Activated CD4-positive, alpha-beta T cell treated with anti-CD3 and anti-CD28 coated beads, Interleukin-2, Interleukin-6, amounts not matched to agents 100 ng/mL and 50 ng/mL, durations not matched to agents 16 hours and 8 hours (primary cell): ENCODE measurements around the gene EIF1AD.
"Not testable (repeated sequence)": the region's sequence is repeated elsewhere in the genome, so short reads cannot be mapped to it uniquely, and the experiment has no call there.

Experiments
- DNase-seq: peaks from one replicate; pipeline ENCODE4 v3.0.0-alpha.2; 2020

EIF1AD gene

DNA sequence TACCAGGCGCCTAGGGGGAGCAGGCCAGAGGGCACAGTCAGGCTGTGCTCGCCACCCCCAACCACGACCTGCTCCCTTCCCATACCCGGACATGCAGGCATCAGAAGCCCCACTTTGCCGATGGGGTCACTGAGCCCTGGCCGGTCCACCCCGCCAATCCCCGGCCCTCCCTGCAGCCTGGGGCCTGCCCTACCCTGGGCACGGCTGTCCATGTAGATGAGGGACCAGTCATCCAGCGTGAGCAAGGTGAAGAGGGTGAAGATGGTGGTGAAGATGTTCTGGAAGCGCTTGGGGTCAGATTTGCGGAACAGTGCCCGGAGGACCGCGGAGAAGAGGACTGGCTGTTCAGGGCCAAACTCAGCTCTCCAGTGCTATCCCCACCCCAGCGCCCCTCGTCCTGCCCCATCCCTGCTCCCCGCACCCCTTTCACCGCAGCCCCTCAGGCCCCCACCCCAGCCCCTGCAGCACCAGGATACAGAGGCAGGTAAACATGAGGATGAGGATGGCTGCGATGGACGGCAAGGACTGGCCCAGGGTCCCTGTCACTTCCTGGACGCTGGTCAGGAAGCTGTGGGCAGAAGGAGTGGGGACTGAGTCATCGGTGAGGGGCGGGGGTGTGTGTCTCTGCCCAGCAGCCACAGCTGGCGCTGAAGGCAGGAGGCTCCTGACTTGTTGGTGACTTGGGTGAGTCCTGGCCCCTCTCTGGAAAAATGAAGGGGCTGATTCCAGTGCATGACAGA is 18.8 kb upstream of the EIF1AD start:
- peak; percentile 57 for DNase-seq

DNA sequence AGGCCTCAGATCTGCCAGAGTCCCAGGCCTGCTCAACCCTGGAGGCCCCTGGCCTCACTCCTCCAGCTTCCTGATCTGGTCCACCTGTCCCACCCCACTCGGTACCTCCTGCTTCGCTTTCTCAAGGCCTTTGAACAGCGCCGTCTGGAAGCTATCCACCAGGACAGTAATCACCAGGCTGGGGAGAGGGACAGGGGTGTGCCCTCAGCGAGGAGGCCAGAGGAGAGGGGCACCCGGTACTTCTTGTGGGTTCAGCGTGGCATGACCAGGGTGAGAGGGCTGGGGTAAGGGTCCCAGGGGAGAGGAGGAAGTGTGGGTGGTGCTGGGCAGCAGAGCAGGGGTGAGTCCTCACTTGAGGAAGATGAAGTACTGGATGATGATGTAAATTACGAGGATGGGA is 18.3 kb upstream of the EIF1AD start:
- DNase-seq: no peak

GRCh38 chr11:66017321-66017720 is 15.4 kb upstream of the EIF1AD start:
- no peak for DNase-seq

DNA sequence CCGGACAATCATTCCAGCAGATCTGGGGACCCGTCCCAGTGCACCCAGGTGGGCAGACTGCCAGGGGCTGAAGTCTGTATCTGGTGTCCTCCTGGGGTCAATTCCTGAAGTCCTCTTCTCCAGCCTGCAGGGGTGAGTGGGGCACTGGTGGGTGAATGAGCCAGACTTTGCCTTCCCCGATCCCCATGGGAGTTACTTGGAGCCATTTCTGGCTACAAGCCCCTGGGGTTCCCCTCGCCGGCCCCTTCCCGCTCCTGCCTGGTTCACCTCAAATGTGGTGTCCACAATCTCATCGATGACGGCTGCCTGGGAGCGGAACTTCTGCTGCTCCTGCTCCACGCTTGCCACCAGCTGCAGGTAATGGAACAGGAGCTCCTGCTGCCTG is 14.8 kb upstream of the EIF1AD start:
- DNase-seq: no peak

DNA sequence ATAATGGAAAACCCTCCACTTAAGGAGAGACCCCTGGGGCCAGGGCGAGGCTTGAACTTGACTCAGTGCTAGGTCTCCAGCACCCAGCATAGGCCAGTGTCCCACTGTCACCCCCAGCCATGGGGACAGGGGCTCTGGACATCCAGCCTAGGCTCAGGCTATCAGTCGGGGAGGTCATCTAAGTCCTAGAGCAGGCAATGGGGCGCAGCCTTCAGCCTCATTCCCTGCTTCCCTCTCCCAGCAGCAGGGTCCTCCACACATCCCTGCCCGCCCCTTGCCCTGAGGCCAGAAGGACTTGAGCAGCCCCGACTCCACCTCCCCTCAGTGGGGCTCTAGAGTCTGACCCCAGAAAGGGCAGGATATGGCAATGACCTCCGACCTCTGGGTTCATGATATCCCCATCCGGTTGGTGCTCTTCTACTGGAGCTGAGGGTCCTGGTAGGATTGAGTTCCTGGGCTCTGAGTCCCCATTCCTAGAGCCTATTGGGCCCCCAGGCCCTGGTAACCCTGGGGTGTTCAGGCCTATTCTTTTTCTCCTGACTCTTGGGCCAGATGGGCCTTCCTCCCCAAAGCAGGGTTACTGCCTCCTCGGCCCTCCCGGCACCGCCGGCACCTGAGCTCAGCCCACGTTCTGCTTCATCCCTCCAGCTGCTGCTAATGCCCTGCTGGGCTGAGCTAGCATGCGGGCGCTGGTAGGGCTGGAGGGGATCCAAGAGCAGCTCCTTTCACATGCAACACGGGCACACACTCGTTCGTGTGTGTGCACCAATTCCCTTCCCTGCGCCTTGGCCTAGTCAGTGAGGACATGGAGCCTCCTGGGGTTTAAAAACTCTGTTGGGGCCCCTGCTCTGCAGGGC is 14.2 kb upstream of the EIF1AD start:
- DNase-seq: no peak

DNA sequence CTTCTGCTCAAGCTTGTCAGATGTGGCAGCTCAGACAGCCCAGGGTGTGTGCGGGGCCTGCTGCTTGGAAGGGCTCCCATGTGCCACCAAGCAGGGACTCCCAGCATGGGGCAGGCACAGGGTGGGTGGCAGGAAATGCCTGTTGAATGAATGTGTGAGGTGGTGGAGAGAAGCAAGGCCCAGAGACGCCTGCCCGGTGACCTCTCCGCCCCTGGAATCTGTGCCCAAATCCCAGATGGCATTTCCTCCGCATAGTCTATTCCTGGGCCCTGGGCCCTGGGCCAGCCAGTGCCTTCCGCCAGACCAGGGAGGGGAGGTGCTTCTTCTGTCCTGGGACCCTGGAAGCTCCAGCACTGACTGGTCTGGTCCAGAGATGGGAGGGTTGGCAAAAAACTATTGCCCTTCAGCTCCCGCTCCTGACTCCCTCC is 13.5 kb upstream of the EIF1AD start:
- DNase-seq: no peak

DNA sequence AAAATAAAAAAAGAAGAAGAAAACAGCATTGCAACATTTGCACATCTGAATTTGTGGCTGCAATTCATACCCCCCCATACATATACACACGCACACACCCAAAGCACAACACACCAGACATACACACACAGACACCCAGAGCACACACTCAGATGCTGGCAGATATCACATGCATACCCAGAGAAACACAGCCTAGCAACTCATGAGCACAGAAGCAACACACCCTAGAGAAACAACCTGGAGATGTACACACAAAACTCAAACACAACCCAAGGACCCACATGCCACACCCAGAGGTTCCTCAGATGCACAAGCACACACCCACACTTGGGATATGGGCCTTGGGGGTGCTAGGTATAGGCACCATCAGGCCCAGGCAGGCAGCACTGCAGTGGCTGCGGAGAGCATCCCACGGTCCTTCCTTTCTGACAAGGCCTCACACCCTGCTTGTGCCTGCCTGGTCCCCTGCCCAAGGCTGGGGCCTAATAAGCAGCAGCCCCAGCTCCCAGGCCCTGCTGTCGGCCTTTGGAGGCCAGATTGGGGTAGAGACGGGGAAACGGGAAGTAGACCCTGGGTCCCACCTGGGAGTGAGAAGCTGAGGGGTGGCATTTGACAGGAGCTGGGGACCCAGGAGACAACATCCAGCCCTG is 13.0 kb upstream of the EIF1AD start:
- DNase-seq: no peak

GRCh38 chr11:66013762-66014100 is 11.8 kb upstream of the EIF1AD start:
- DNase-seq: no peak

DNA sequence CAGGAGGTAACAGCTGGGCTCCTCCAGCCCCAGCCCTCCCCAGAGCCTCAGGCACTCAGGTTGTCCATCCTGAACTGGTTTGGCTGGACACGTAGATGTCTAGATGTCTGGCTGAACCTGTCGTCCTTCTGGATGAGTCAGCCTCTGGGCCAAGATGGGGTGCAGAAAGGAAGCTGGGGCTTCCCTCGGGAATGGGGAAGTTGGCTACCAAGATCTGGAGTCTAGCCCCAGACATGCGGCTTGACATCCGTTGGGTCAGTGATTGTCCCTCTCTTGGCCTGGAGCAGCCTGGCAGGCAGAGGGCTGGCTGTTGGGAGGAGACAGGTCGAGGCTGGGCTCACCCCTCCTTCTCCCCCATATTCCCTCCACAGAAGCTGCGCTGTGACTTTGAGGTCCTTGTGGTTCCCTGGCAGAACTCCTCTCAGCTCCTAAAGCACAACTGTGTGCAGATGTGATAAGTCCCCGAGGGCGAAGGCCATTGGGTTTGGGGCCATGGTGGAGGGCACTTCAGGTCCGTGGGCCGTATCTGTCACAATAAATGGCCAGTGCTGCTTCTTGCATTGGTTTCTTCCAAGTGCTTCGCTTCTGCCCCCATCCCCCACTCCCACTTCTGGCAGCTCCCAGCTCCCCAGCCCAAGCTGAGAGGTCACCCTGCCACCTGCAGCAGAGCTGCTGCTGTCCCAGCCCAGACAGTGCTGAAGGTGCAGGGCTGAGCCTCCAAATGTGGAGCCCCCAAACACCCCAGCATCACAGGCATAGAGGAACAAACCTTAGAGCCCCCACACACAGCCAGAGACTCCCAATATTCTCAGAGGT is 11.2 kb upstream of the EIF1AD start:
- DNase-seq: no peak

DNA sequence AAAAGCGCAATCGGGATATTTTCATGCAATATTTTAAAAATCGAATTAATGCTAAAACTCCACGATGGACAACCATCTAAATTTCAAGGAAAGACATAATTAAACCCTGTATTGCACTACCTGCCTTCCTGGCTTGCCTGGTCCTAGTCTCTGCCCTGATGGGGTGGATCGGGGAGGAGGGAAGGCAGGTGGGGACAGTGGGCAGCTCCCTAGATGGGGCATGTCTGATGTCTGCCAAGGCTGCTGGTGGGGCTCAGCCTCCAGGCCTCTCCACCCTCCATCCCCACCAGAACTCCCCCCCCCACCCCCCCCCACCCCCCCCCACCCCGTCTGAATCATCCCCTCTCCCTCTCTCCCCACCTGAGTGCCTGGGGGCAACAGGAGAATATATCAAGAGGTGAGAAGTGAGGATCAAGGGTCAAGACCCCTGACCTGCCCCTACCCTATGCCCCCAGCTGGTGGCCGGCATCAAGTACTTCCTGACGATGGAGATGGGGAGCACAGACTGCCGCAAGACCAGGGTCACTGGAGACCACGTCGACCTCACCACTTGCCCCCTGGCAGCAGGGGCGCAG is 10.5 kb upstream of the EIF1AD start:
- no peak for DNase-seq

DNA sequence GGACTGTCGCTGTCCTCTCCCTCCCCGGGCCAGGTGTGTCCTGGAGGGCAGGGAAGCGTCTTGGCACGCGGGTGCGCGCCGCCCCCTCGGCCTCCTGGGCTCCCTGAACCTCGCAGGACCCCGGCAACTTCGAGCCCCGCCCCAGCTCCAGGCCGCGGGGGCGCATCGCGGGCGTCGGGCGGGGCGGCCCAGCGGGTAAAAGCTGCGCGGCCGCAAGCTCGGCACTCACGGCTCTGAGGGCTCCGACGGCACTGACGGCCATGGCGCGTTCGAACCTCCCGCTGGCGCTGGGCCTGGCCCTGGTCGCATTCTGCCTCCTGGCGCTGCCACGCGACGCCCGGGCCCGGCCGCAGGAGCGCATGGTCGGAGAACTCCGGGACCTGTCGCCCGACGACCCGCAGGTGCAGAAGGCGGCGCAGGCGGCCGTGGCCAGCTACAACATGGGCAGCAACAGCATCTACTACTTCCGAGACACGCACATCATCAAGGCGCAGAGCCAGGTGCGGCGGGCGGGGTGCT is 9.9 kb upstream of the EIF1AD start, which contains the start of gene CST6:
CST6 (plus strand) TSS at position 224 of the 519 bp plus-strand sequence; CDS start at position 261, 37 bp downstream.
- DNase-seq: no peak

DNA sequence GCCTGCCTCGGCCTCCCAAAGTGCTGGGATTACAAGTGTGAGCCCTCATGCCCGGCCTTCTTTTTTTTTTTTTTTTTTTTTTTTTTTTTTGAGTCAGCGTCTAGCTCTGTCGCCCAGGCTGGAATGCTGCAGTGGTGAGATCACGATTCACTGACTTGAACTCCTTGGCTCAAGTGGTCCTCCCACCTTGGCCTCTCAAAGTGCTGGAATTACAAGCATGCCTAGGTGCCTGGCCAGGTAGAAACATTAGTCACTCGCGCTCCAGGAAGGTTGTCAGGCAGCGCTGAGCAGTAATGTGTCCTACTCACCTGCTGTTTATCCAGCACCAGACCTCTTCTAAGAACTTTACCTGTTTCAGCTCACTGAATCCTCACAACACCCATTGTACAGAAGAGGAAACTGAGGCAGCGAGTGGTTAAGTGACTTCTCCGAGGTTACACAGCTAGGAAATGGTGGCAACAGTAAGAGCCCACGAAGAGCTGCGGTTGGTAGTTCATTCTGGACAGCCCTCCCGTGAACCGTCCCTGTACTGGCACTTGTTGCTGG is 9.4 kb upstream of the EIF1AD start:
- DNase-seq: no peak

DNA sequence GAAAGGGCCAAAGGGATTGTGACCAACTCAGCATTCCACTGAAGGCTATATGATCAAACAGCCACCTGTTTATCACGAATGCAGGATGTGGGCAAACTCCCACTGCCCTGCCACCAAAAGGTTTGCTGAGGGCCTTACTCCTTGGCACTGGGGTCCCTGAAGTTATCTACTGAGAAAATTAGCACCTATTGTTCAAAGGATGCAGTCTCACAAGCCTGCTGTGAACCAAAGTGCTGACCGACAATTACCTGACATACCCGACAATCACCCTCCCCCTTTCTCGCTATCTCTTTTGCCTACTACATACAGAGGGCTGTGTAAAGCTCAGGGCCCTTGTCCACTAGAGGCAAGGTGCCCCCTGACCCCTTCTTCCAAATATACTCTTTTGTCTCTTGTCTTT is 8.1 kb upstream of the EIF1AD start:
- not testable (repeated sequence) for DNase-seq

DNA sequence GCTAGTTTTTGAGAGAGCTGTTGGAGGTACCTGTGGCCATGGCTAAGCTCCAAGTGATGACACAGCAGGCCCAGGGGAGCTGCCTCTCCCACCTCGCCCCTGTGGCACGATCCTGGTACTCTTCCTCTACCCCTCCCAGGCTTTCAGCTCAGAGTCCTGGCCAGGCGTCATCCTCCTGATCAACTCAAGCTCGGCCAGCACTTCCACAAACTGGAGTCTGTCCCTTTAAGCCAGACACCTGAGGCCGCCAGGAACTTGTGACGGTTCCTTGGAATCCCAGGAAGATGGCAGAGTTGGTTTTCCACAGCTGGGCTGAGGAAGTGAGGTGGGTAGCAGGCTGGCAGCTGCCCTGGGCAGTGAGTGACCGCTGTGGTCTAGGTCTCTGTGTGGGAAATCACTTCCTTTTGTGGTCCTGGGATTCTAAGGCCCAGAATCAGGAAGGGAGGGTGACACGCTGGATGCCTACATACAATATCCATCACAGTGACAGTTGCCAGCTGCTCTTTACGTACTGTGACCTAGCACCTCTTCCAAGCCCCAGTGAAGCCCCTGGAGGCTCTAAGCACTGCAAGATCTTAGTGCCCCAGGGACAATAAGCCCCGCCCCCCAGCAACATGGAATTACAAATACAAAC is 6.6 kb upstream of the EIF1AD start:
- no peak for DNase-seq

- no peak for DNase-seq
Measured at GRCh38 chr11:66008095-66008467, 6.1 kb upstream of the EIF1AD start.

GRCh38 chr11:66007201-66007634 is 5.3 kb upstream of the EIF1AD start:
- DNase-seq: no peak

DNA sequence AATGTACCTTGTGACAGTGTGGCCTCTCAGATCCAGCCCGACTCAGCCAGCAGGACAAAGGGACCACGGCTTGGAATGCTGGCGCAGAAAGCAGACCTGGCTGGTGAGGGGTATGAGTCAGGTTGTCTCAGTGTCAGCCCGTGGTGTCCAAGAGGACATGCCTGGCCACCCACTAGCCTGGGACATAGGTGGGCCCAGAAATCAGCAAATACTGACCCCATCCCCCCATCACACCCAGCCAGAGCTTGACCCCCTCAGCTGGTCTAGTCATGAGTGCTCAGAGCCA is 4.9 kb upstream of the EIF1AD start:
- no peak for DNase-seq

DNA sequence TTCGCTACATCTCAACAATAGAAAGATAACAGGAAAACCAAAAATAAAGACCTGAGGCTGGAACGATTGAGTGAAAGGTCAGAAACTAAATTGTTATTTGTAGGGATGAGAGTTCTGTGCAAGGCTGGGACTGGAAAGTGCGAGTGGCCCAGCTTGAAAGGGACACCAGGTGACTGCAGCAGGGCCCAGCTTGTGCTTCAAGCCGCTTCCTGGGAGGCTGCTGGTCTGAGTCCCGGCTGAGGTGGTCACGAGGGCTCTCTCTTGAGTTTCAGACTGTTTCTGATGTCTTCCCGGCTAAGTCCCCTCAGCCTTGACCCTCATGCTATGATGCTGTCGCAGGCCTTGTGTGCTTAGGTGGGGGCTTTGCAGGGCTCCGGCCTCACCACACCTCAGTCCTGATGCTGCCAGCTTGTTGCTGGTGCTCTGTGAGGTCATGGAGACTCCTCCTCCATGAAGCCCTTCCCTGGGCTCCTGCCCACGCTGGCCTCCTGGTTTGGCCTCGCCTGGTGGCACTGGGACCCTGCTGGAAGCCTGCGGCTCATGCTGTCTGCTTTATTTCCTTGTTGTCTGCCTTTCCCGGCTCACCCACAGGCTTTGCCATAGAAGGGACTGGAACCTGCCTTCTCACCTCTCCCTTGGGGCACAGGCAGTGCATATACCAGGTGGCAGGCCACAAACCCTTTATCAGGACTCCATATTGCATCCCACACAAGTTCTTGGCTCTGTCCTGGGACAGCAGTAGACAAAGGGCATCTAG is 4.4 kb upstream of the EIF1AD start:
- DNase-seq: no peak

DNA sequence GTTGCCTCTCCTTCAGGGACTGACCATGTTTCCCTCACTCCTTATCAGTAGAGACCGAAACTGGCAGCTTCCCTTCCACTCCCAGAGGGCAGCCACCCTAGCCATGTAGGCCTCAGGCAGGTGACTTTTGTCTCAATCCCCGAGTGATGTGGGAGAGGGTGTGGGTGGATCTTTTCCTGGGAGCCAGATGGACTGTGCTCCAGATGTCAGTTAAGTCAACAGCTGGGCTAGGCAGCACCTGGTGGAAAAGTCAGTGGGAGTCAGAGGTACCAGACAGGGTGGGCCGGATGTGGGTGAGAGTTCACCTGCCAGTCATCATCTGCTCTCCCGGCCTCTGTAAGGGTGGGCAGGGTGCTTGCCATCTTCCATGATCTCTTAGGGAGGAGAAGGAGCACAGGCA is 2.2 kb upstream of the EIF1AD start:
- no peak for DNase-seq

GRCh38 chr11:66003291-66003690 is 1.3 kb upstream of the EIF1AD start:
- no peak for DNase-seq

GRCh38 chr11:66002648-66003225 is 780 bp upstream of the EIF1AD start:
- no peak for DNase-seq
